ENCODE measurements around the gene MFRP.

- TF ChIP-seq, protein P1, sequence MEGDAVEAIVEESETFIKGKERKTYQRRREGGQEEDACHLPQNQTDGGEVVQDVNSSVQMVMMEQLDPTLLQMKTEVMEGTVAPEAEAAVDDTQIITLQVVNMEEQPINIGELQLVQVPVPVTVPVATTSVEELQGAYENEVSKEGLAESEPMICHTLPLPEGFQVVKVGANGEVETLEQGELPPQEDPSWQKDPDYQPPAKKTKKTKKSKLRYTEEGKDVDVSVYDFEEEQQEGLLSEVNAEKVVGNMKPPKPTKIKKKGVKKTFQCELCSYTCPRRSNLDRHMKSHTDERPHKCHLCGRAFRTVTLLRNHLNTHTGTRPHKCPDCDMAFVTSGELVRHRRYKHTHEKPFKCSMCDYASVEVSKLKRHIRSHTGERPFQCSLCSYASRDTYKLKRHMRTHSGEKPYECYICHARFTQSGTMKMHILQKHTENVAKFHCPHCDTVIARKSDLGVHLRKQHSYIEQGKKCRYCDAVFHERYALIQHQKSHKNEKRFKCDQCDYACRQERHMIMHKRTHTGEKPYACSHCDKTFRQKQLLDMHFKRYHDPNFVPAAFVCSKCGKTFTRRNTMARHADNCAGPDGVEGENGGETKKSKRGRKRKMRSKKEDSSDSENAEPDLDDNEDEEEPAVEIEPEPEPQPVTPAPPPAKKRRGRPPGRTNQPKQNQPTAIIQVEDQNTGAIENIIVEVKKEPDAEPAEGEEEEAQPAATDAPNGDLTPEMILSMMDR (conservative IDR thresholded peaks at IDR 0.05): no peak
- no peak for TF ChIP-seq ZFX (IDR thresholded peaks at IDR 0.05)
These were observed 29.1 kb upstream of the MFRP start for GRCh38 chr11:119375337-119376196.
